Neural progenitor cell (in vitro differentiated cells): ENCODE data around the gene RBM33.

ENCODE experiments used
- EZH2phosphoT487 ChIP-seq: fragments of 200-600 bp; sonication (generic); IDR thresholded peaks from 2 replicates; pipeline ENCODE4 v1.6.1; 2017; ENCODE audit warnings: antibody characterized with exemption
- TF ChIP-seq, protein P1 (sequence below): fragments of 200-600 bp; sonication (generic); IDR thresholded peaks from 2 replicates; pipeline ENCODE4 v1.5.1; 2017; ENCODE audit warnings: antibody characterized with exemption, mild to moderate bottlenecking

DNA sequence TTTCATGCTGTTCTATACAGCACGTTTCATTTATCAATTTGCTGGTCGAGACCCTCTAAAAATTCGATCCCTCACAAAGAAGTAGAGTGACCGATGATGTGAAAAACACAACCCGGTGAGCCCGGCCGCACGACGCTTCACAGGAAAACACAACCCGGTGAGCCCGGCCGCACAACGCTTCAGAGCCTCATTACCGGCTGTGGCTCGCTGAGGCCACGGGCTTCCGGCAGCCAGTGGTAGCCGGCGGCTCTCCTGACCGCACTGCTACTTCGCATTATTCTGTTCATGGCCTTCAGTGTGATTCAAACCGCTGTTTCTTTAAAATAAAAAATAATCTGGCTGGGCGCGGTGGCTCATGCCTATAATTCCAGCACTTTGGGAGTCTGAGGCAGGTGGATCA lies 42.3 kb upstream of the RBM33 start:
- TF ChIP-seq, protein P1, sequence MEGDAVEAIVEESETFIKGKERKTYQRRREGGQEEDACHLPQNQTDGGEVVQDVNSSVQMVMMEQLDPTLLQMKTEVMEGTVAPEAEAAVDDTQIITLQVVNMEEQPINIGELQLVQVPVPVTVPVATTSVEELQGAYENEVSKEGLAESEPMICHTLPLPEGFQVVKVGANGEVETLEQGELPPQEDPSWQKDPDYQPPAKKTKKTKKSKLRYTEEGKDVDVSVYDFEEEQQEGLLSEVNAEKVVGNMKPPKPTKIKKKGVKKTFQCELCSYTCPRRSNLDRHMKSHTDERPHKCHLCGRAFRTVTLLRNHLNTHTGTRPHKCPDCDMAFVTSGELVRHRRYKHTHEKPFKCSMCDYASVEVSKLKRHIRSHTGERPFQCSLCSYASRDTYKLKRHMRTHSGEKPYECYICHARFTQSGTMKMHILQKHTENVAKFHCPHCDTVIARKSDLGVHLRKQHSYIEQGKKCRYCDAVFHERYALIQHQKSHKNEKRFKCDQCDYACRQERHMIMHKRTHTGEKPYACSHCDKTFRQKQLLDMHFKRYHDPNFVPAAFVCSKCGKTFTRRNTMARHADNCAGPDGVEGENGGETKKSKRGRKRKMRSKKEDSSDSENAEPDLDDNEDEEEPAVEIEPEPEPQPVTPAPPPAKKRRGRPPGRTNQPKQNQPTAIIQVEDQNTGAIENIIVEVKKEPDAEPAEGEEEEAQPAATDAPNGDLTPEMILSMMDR: no peak
- no peak for TF ChIP-seq EZH2phosphoT487
